ENCODE measurements around the gene GOPC. TPM values are rescaled to one million over a fixed set of nuclear protein-coding genes. Genes with fewer than 3 reads are reported as not detected.

GOPC gene
- total RNA-seq, 4 donors from 2014 or later = 16.6 to 23.9 (median 18.4) TPM

DNA sequence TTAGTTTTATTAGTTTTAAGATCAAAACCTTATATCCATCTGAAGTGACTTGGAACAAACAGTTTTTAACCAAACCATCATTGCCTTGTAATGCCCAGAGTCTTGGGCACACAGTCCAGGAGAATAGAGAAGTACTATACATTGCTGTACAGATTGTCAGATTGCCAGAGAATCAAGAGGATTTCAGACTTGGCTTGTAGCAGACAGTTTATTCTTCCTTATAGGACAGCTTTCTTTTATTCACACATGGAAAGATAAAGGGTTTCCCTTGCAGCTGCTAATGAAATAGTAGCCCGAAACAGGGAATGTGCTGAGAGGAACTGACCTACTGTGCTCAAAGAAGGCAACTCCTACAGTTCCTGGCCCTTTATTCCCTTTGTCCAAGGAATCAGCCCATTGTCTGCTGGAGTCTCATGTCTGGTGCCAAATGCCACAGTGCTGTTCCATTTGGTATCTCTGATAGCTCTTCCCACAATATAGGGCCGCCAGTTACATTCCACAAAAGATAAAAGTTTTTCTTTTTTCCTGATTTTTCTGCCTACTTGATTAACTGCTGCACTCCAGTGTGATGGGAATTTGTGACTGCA lies 89.2 kb downstream of the GOPC start:
- Histone ChIP-seq H3K4me1 (no peaks in the 10 kb centered on the region), H3K9me3 (no peaks in the 10 kb centered on the region), H3K27me3 (no peaks in the 10 kb centered on the region), H3K4me3 (no peak overlapping the region), H3K36me3 (no peaks in the 10 kb centered on the region), H3K27ac (no peak overlapping the region)
- TF ChIP-seq, protein P1, sequence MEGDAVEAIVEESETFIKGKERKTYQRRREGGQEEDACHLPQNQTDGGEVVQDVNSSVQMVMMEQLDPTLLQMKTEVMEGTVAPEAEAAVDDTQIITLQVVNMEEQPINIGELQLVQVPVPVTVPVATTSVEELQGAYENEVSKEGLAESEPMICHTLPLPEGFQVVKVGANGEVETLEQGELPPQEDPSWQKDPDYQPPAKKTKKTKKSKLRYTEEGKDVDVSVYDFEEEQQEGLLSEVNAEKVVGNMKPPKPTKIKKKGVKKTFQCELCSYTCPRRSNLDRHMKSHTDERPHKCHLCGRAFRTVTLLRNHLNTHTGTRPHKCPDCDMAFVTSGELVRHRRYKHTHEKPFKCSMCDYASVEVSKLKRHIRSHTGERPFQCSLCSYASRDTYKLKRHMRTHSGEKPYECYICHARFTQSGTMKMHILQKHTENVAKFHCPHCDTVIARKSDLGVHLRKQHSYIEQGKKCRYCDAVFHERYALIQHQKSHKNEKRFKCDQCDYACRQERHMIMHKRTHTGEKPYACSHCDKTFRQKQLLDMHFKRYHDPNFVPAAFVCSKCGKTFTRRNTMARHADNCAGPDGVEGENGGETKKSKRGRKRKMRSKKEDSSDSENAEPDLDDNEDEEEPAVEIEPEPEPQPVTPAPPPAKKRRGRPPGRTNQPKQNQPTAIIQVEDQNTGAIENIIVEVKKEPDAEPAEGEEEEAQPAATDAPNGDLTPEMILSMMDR (IDR thresholded peaks at IDR 0.05) = no peak
- TF ChIP-seq POLR2A (IDR thresholded peaks at IDR 0.05) = no peak
- no peak for DNase-seq

- TF ChIP-seq, protein P1 (IDR thresholded peaks at IDR 0.05) = no peak
- TF ChIP-seq POLR2A (IDR thresholded peaks at IDR 0.05) = no peak
- DNase-seq = no peak
- Histone ChIP-seq H3K27me3 (no peaks in the 10 kb centered on the region), H3K4me1 (no peaks in the 10 kb centered on the region), H3K36me3 (no peaks in the 10 kb centered on the region), H3K4me3 (no peak overlapping the region), H3K9me3 (no peaks in the 10 kb centered on the region), H3K27ac (no peak overlapping the region)
Measured at GRCh38 chr6:117512056-117512828, 90.1 kb downstream of the GOPC start.

Other genes with a start within 250 kb of the GOPC start
- under 1 TPM in 3 of 4 donors, not detected in 1; 0.18 to 0.94 (median 0.47) TPM for gene ROS1, start 176.6 kb downstream of the GOPC start, total RNA-seq
- gene DCBLD1, start 119.8 kb downstream of the GOPC start, total RNA-seq = 10 to 100 TPM; 19.8 to 35.0 (median 27.8) TPM
- gene NUS1, start 73.0 kb upstream of the GOPC start, total RNA-seq = 10 to 100 TPM; 13.1 to 19.0 (median 17.1) TPM